A673 (cell line): Measurements from ENCODE around the gene HMG20A. TPM values are rescaled to one million over a fixed set of nuclear protein-coding genes. Genes with fewer than 3 reads are reported as not detected.

Experiments used
- BruUV-seq: library from RNA; stranded (reverse); fragments of 400-500 nt; replicated peaks from 2 replicates; lab custom pipeline; 2021; lab: Mats Ljungman, UMichigan
- CTCF ChIA-PET: fragments of 300-600 bp; sonication (Branson Sonifier 250); formaldehyde crosslinking; loops from one replicate; lab custom pipeline; 2022; ENCODE audit warnings: antibody characterized with exemption; lab: Charles Lee
- POLR2A ChIA-PET: fragments of 300-600 bp; sonication (Branson Sonifier 250); formaldehyde crosslinking; loops from one replicate; lab custom pipeline; 2022; ENCODE audit warnings: antibody characterized with exemption; ENCODE audit not compliant: low non-redundant PET; lab: Charles Lee
- DNase-seq: peaks from one replicate; pipeline ENCODE4 v3.0.0-alpha.2; 2015; ENCODE audit warnings: low spot score
- H3K27ac ChIP-seq: fragments of 200-600 bp; sonication (generic); 2 replicates; pipeline ENCODE4 v1.5.1; 2016; ENCODE audit warnings: mixed run types, low read depth, mild to moderate bottlenecking, mixed read lengths, antibody characterized with exemption, low read length; ENCODE audit not compliant: poor library complexity, severe bottlenecking
- H3K27me3 ChIP-seq: fragments of 200-600 bp; sonication (generic); replicated peaks from 2 replicates; pipeline ENCODE4 v1.6.1; 2017; ENCODE audit warnings: mixed run types, low read depth, mild to moderate bottlenecking, mixed read lengths, antibody characterized with exemption, low read length; ENCODE audit not compliant: insufficient read depth, poor library complexity
- H3K36me3 ChIP-seq: fragments of 200-600 bp; sonication (generic); 2 replicates; pipeline ENCODE4 v1.6.1; 2016; ENCODE audit warnings: mixed run types, mild to moderate bottlenecking, mixed read lengths, antibody characterized with exemption, low read length; ENCODE audit not compliant: insufficient read depth, poor library complexity, severe bottlenecking
- H3K4me1 ChIP-seq: fragments of 200-600 bp; sonication (generic); 2 replicates; pipeline ENCODE4 v1.6.1; 2017; ENCODE audit warnings: mixed run types, mild to moderate bottlenecking, mixed read lengths, antibody characterized with exemption, low read length; ENCODE audit not compliant: insufficient read depth, poor library complexity, severe bottlenecking
- H3K4me3 ChIP-seq: fragments of 200-600 bp; sonication (generic); 2 replicates; pipeline ENCODE4 v1.5.1; 2016; ENCODE audit warnings: low read depth, mixed run types, mild to moderate bottlenecking, mixed read lengths, low read length; ENCODE audit not compliant: poor library complexity, severe bottlenecking
- H3K9me3 ChIP-seq: fragments of 200-600 bp; sonication (generic); 2 replicates; pipeline ENCODE4 v1.6.1; 2016; ENCODE audit warnings: mixed run types, low read depth, mild to moderate bottlenecking, mixed read lengths, antibody characterized with exemption, low read length; ENCODE audit not compliant: poor library complexity, severe bottlenecking
- EZH2 ChIP-seq: fragments of 200-600 bp; sonication (generic); IDR thresholded peaks from 2 replicates; pipeline ENCODE4 v1.6.1; 2017; ENCODE audit warnings: borderline replicate concordance, low read depth, mild to moderate bottlenecking, mixed read lengths, antibody characterized with exemption, low read length; ENCODE audit not compliant: poor library complexity, severe bottlenecking
- intact Hi-C: fragments of 100-400 bp; cut with micrococcal nuclease; formaldehyde crosslinking; loops from one replicate; pipeline ENCODE4 v1.10.0; 2022; ENCODE audit not compliant: unreplicated experiment
- total RNA-seq: library from RNA; stranded (reverse); gene quantifications from 2 replicates; pipeline ENCODE4 v1.2.3, GENCODE V29; 2021
- TF ChIP-seq, protein P1 (sequence below): fragments of 300-800, 200-600 bp; sonication (generic); conservative IDR thresholded peaks from 2 replicates; pipeline ENCODE4 v1.5.1; 2017; ENCODE audit warnings: low read depth, mild to moderate bottlenecking, antibody characterized with exemption, low read length, moderate library complexity, mixed read lengths

HMG20A gene
- total RNA-seq, 1 experiment from 2014 or later = 43.2 TPM

DNA sequence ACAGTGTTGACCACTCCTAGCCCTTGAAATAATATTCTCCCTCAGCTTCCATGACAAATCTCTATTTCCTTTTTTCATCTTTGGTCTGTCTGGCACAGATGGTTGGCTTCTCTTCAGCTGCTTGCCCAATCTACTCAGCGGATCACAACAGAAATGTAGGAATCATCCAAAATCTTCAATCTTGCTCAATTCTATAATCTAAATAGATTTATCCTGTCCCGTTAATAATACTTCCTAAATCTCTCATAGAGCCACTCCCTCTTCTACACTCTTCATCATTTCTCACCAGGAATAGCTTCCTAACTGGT is 4.6 kb upstream of the HMG20A start:
- H3K27me3 ChIP-seq = no peaks in the 10 kb centered on the region
- intact Hi-C loops = no loop called here
- H3K9me3 ChIP-seq = no peaks in the 10 kb centered on the region
- DNase-seq = no peak
- H3K4me1 ChIP-seq = peaks cover 45% of the 10 kb centered on the region
- no peak overlapping the region for H3K4me3 ChIP-seq
- H3K36me3 ChIP-seq = no peaks in the 10 kb centered on the region
- CTCF ChIA-PET = no interaction called here
- TF ChIP-seq EZH2 = no peak
- TF ChIP-seq, protein P1, sequence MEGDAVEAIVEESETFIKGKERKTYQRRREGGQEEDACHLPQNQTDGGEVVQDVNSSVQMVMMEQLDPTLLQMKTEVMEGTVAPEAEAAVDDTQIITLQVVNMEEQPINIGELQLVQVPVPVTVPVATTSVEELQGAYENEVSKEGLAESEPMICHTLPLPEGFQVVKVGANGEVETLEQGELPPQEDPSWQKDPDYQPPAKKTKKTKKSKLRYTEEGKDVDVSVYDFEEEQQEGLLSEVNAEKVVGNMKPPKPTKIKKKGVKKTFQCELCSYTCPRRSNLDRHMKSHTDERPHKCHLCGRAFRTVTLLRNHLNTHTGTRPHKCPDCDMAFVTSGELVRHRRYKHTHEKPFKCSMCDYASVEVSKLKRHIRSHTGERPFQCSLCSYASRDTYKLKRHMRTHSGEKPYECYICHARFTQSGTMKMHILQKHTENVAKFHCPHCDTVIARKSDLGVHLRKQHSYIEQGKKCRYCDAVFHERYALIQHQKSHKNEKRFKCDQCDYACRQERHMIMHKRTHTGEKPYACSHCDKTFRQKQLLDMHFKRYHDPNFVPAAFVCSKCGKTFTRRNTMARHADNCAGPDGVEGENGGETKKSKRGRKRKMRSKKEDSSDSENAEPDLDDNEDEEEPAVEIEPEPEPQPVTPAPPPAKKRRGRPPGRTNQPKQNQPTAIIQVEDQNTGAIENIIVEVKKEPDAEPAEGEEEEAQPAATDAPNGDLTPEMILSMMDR = no peak
- POLR2A ChIA-PET = no interaction called here
- H3K27ac ChIP-seq = no peak overlapping the region
- BruUV-seq = no TSS peak

DNA sequence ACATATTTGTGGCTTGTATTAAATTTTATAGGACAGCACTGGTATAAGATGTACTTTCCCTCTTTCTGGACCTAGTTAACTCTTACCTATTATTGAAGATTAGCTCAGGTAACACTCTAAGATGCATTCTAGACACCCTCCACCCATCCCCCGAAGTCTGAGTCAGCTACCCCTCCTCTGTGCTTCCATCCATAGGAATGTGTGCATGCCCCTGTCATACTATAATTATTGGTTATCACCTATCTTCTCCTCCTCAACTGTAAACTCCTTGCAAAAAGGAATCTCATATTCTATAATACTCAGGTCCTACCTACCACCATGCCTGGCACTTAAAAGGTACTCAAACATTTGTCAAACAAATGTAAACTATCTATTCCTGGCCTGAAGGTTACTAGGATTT is 3.7 kb upstream of the HMG20A start:
- TF ChIP-seq, protein P1 = no peak
- TF ChIP-seq EZH2 = no peak
- H3K27me3 ChIP-seq = no peaks in the 10 kb centered on the region
- DNase-seq = no peak
- CTCF ChIA-PET = no interaction called here
- no TSS peak for BruUV-seq
- H3K9me3 ChIP-seq = no peaks in the 10 kb centered on the region
- intact Hi-C loops = no loop called here
- H3K4me1 ChIP-seq = peaks cover 49% of the 10 kb centered on the region
- H3K36me3 ChIP-seq = no peaks in the 10 kb centered on the region
- no peak overlapping the region for H3K27ac ChIP-seq
- POLR2A ChIA-PET = no interaction called here
- no peak overlapping the region for H3K4me3 ChIP-seq

GRCh38 chr15:77417602-77418001 is 3.1 kb upstream of the HMG20A start:
- peaks cover 50% of the 10 kb centered on the region for H3K4me1 ChIP-seq
- intact Hi-C loops = no loop called here
- no peaks in the 10 kb centered on the region for H3K36me3 ChIP-seq
- H3K27ac ChIP-seq = no peak overlapping the region
- no peaks in the 10 kb centered on the region for H3K9me3 ChIP-seq
- DNase-seq = no peak
- no peaks in the 10 kb centered on the region for H3K27me3 ChIP-seq
- no TSS peak for BruUV-seq
- no peak overlapping the region for H3K4me3 ChIP-seq
- ChIA-PET POLR2A (no interaction called here), CTCF (no interaction called here)
- no peak for TF ChIP-seq EZH2
- TF ChIP-seq, protein P1 = no peak
